Pancreas (tissue), 10 donors: ENCODE data around the gene NACC2. TPM values are rescaled to one million over a fixed set of nuclear protein-coding genes. Genes with fewer than 3 reads are reported as not detected.

Experiments used
- ATAC-seq, 4 donors: fragments of 200-7000 bp; cut with Tn5 transposase; one replicate each; pipeline versions ENCODE4 v1.8.0 to v1.9.1; 2020; ENCODE audit warnings: mild to moderate bottlenecking in 4 of 4, moderate library complexity in 4 of 4
- DNase-seq, 6 donors: peaks; one replicate each; pipeline ENCODE4 v3.0.0-alpha.2; 2020
- FAIRE-seq: peaks from 2 replicates; lab custom pipeline; 2012; peaks lifted over from hg19 to GRCh38; lab: Jason Lieb, UNC
- H3K27ac ChIP-seq, 4 donors: fragments of 200-600 bp; sonication (generic); 1 replicate in 3 of 4; 2 replicates in 1 of 4; pipeline versions ENCODE4 v1.5.0 to v1.8.0; 2020
- H3K27me3 ChIP-seq, 4 donors: fragments of 200-600 bp; one replicate each; pipeline ENCODE4 v1.8.0; 2021
- H3K36me3 ChIP-seq, 3 donors: fragments of 200-600 bp; sonication (generic) in 1 of 3; one replicate each; pipeline versions ENCODE4 v1.5.0 to v1.8.0; 2020 to 2021
- H3K4me1 ChIP-seq, 3 donors: fragments of 200-600 bp; one replicate each; pipeline ENCODE4 v1.8.0; 2021
- H3K4me3 ChIP-seq, 4 donors: fragments of 200-600 bp; sonication (generic) in 2 of 4; one replicate each; pipeline versions ENCODE4 v1.5.0 to v1.8.0; 2020 to 2021
- H3K9me3 ChIP-seq, 4 donors: fragments of 200-600 bp; one replicate each; pipeline ENCODE4 v1.8.0; 2021
- CTCF ChIP-seq, 4 donors: fragments of 200-600 bp; sonication (generic) in 3 of 4; IDR thresholded peaks; one replicate each; pipeline versions ENCODE4 v1.5.0 to v1.8.0; 2021; ENCODE audit warnings: antibody characterized with exemption in 4 of 4
- WGBS, 2 donors: extraction: QIAGEN DNeasy Blood & Tissue Kit; methylation state at CpG; one replicate each; pipeline ENCODE4 v1.1.7; 2013; 5-methylcytosine and 5-hydroxymethylcytosine counted together
- intact Hi-C, 3 donors: fragments of 100-400 bp; cut with DNase I; formaldehyde crosslinking; loops; one replicate each; pipeline versions ENCODE4 v1.11.1 to v1.14.2; 2022
- polyA plus RNA-seq, 2 donors: library from polyadenylated mRNA; stranded (reverse); fragments of 200-250 nt; gene quantifications; one replicate each; pipeline ENCODE4 v1.2.3, GENCODE V29; 2013
- total RNA-seq, 6 donors: library from RNA; stranded (reverse); fragmentation: NEBNext Ultra II Directional in 4 of 6; extraction: Animal tissue kit (Norgen Biotek cat#: 25700) in 4 of 6; gene quantifications; one replicate each; pipeline versions ENCODE4 v1.2.1 to v1.2.4, GENCODE V29; 2021 to 2023
- donor health status: healthy with polysubstance abuse.
- donor health status: DM: no; HTN: no; CAD: no; lungs with moderate emphysema.
- donor health status: DM: no; HTN: no; CAD: no.
- donor health status: control.
- donor health status: control.
- donor health status: Bipolar disorder and iron deficiency.
- donor health status: DM: yes; HTN: yes; CAD: no.
- donor health status: DM: no; HTN: no; CAD: no.
- donor health status: DM: no; HTN: no; CAD: no.
- donor health status: DM: yes; HTN: yes; CAD: no.

Gene NACC2
- total and polyA plus RNA-seq, 8 donors: 4.3 to 12.4 (median 8.2) TPM

GRCh38 chr9:136085815-136086212, 9.3 kb downstream of the NACC2 start:
- ATAC-seq: peak; percentile 90 to 97 (median 92)
- Histone ChIP-seq H3K4me1 (peaks cover 7 to 22% (median 8%) of the 10 kb centered on the region in 3 donors), H3K27ac (peak overlapping the region in 1 of 4 donors; percentile 28), H3K27me3 (no peaks in the 10 kb centered on the region), H3K36me3 (no peaks in the 10 kb centered on the region), H3K9me3 (no peaks in the 10 kb centered on the region), H3K4me3 (no peak overlapping the region)
- no peak for FAIRE-seq
- 8 to 21% methylated on average over 16 of the region's 16 CpGs for WGBS, 2 donors
- intact Hi-C loops: no loop called here
- TF ChIP-seq CTCF (IDR thresholded peaks at IDR 0.05): no peak
- DNase-seq: peak; percentile 76 to 95 (median 86)

GRCh38 chr9:136084063-136084944, 10.8 kb downstream of the NACC2 start:
- H3K27me3 ChIP-seq: no peaks in the 10 kb centered on the region
- FAIRE-seq (no peak), ATAC-seq (no peak), DNase-seq (peak in 2 of 6 donors; percentile 45 to 55)
- H3K9me3 ChIP-seq: no peaks in the 10 kb centered on the region
- H3K27ac ChIP-seq: no peak overlapping the region
- no peak overlapping the region for H3K4me3 ChIP-seq
- no peak for TF ChIP-seq CTCF (IDR thresholded peaks at IDR 0.05)
- H3K36me3 ChIP-seq: no peaks in the 10 kb centered on the region
- peaks cover 7 to 15% (median 8%) of the 10 kb centered on the region in 3 donors for H3K4me1 ChIP-seq
- intact Hi-C loops: no loop called here
- 87 to 89% methylated on average over 33 of the region's 33 CpGs for WGBS, 2 donors

- intact Hi-C loops: no loop called here
Observed at GRCh38 chr9:136083558-136084062, 11.5 kb downstream of the NACC2 start.

GRCh38 chr9:136082496-136083361, 12.4 kb downstream of the NACC2 start:
- WGBS, 2 donors: 80 to 86% methylated on average over 30 to 34 of the region's 34 CpGs
- no peaks in the 10 kb centered on the region for H3K27me3 ChIP-seq
- TF ChIP-seq CTCF (IDR thresholded peaks at IDR 0.05): no peak
- intact Hi-C loops: no loop called here
- H3K36me3 ChIP-seq: no peaks in the 10 kb centered on the region
- H3K27ac ChIP-seq: no peak overlapping the region
- FAIRE-seq (no peak), DNase-seq (peak in 3 of 6 donors; percentile 34 to 54 (median 47)), ATAC-seq (no peak)
- no peaks in the 10 kb centered on the region for H3K9me3 ChIP-seq
- no peak overlapping the region for H3K4me3 ChIP-seq
- H3K4me1 ChIP-seq: peaks cover 7 to 15% (median 8%) of the 10 kb centered on the region in 3 donors

More at GRCh38 chr9:136083558-136084062, 11.5 kb downstream of the NACC2 start:
- H3K9me3 ChIP-seq: no peaks in the 10 kb centered on the region
- no peak overlapping the region for H3K27ac ChIP-seq
- no peak for TF ChIP-seq CTCF (IDR thresholded peaks at IDR 0.05)
- no peaks in the 10 kb centered on the region for H3K36me3 ChIP-seq
- peak in 1 of 6 donors; percentile 57 for DNase-seq
- H3K4me3 ChIP-seq: no peak overlapping the region
- peaks cover 7 to 15% (median 8%) of the 10 kb centered on the region in 3 donors for H3K4me1 ChIP-seq
- ATAC-seq: no peak
- H3K27me3 ChIP-seq: no peaks in the 10 kb centered on the region
- no peak for FAIRE-seq
- 90 to 94% methylated on average over 24 of the region's 24 CpGs for WGBS, 2 donors
